Liver (tissue), 3 donors: ENCODE measurements around the gene MAGEB10.

ENCODE experiments used
- GABPA ChIP-seq, 2 donors: IDR thresholded peaks in 1 of 2; conservative IDR thresholded peaks in 1 of 2; 2 replicates each; pipeline ENCODE4 v1.6.1; 2016; ENCODE audit warnings: antibody characterized with exemption in 2 of 2, mild to moderate bottlenecking in 1 of 2, moderate library complexity in 1 of 2
- HNF4G ChIP-seq: IDR thresholded peaks from 2 replicates; pipeline ENCODE4 v1.6.1; 2016; ENCODE audit warnings: antibody characterized with exemption
- RXRA ChIP-seq, 2 donors: IDR thresholded peaks; 2 replicates each; pipeline ENCODE4 v1.6.1; 2017 to 2018; ENCODE audit warnings: antibody characterized with exemption in 2 of 2, mild to moderate bottlenecking in 1 of 2
- SP1 ChIP-seq: IDR thresholded peaks from 2 replicates; pipeline ENCODE4 v1.6.1; 2018; ENCODE audit warnings: antibody characterized with exemption, mild to moderate bottlenecking
- TF ChIP-seq, protein P1 (sequence below): fragments of 150-350 bp; IDR thresholded peaks from 2 replicates; pipeline ENCODE4 v1.5.1; 2017; ENCODE audit warnings: improper control_type of control experiment, low read depth, low read length; ENCODE audit not compliant: missing input control
- TF ChIP-seq, protein P2 (sequence below): IDR thresholded peaks from 2 replicates; pipeline ENCODE4 v1.6.1; 2016; ENCODE audit warnings: antibody characterized with exemption
- TF ChIP-seq, protein P3 (sequence below): IDR thresholded peaks from 2 replicates; pipeline ENCODE4 v1.6.1; 2016; ENCODE audit warnings: antibody characterized with exemption
- donor health status: healthy.
- donor health status: healthy.

DNA sequence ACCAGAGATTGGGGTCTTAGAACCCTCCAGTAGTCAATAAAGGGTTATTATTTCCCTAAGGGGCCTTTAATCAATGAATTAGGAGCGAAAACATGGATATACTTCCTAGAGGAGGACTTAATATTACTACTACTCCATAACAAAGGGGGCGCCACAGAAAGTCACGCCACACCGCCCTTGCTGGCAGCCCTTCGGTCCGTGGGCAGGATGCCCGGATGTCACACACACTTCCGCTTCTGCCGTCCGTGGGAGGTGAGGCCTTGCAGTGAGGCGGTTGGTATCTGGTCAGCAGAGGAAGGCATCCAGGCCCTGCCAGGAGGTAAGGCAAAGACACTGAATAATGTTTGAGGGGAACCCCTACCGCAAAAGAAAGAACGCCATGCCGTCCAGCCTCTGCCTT lies 436 bp downstream of the MAGEB10 start:
- TF ChIP-seq, protein P1, sequence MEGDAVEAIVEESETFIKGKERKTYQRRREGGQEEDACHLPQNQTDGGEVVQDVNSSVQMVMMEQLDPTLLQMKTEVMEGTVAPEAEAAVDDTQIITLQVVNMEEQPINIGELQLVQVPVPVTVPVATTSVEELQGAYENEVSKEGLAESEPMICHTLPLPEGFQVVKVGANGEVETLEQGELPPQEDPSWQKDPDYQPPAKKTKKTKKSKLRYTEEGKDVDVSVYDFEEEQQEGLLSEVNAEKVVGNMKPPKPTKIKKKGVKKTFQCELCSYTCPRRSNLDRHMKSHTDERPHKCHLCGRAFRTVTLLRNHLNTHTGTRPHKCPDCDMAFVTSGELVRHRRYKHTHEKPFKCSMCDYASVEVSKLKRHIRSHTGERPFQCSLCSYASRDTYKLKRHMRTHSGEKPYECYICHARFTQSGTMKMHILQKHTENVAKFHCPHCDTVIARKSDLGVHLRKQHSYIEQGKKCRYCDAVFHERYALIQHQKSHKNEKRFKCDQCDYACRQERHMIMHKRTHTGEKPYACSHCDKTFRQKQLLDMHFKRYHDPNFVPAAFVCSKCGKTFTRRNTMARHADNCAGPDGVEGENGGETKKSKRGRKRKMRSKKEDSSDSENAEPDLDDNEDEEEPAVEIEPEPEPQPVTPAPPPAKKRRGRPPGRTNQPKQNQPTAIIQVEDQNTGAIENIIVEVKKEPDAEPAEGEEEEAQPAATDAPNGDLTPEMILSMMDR: no peak
- TF ChIP-seq GABPA (IDR thresholded peaks at IDR 0.05 in 1 of 2, conservative IDR thresholded peaks at IDR 0.05 in 1 of 2) (no peak), HNF4G (no peak), RXRA (IDR thresholded peaks at IDR 0.05) (no peak), SP1 (no peak)
- TF ChIP-seq, protein P2, sequence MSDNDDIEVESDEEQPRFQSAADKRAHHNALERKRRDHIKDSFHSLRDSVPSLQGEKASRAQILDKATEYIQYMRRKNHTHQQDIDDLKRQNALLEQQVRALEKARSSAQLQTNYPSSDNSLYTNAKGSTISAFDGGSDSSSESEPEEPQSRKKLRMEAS: no peak
- TF ChIP-seq, protein P3, sequence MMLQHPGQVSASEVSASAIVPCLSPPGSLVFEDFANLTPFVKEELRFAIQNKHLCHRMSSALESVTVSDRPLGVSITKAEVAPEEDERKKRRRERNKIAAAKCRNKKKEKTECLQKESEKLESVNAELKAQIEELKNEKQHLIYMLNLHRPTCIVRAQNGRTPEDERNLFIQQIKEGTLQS: no peak
